ENCODE data around the gene KLK8.
"Not testable (repeated sequence)": the region's sequence is repeated elsewhere in the genome, so short reads cannot be mapped to it uniquely, and the experiment has no call there.

KLK8 gene

GRCh38 chr19:50981587-50982146 lies 19.7 kb downstream of the KLK8 start:
- DNase-seq: no peak

GRCh38 chr19:50980208-50980607 lies 21.2 kb downstream of the KLK8 start:
- DNase-seq: no peak

- no peak for DNase-seq
Observed at GRCh38 chr19:50979758-50980157, 21.6 kb downstream of the KLK8 start.

GRCh38 chr19:50978772-50979390 lies 22.5 kb downstream of the KLK8 start:
- DNase-seq: no peak

GRCh38 chr19:50977626-50978025 lies 23.8 kb downstream of the KLK8 start:
- DNase-seq: no peak

- DNase-seq: no peak
Observed at GRCh38 chr19:50975766-50976165, 25.6 kb downstream of the KLK8 start.

GRCh38 chr19:50974702-50975556 lies 26.5 kb downstream of the KLK8 start:
- DNase-seq: no peak

GRCh38 chr19:50972795-50973376 lies 28.5 kb downstream of the KLK8 start:
- no peak for DNase-seq

- not testable (repeated sequence) for DNase-seq
Observed at GRCh38 chr19:50969810-50970209, 31.6 kb downstream of the KLK8 start.

- no peak for DNase-seq
Observed at GRCh38 chr19:50969413-50969760, 32.0 kb downstream of the KLK8 start, which contains the start of gene KLK6. TSS of gene KLK6 (minus strand) at chr19:50969591. CDS start at chr19:50968104, 1,487 bp downstream.

GRCh38 chr19:50968716-50969412 lies 32.5 kb downstream of the KLK8 start:
- DNase-seq: no peak

GRCh38 chr19:50967929-50968715 lies 33.3 kb downstream of the KLK8 start:
- no peak for DNase-seq

GRCh38 chr19:50964266-50964665 lies 37.1 kb downstream of the KLK8 start:
- DNase-seq: no peak

GRCh38 chr19:50963381-50963780 lies 38.0 kb downstream of the KLK8 start:
- no peak for DNase-seq

GRCh38 chr19:50962245-50962644 lies 39.2 kb downstream of the KLK8 start:
- DNase-seq: no peak

GRCh38 chr19:50959731-50960500 lies 41.5 kb downstream of the KLK8 start:
- DNase-seq: no peak

- no peak for DNase-seq
Observed at GRCh38 chr19:50957587-50957986, 43.8 kb downstream of the KLK8 start.

- no peak for DNase-seq
Observed at GRCh38 chr19:50952910-50953309, 48.5 kb downstream of the KLK8 start, which contains the start of gene KLK5. TSS of gene KLK5 (minus strand) at chr19:50953038. CDS start at chr19:50952657, 381 bp downstream.

- DNase-seq: no peak
Observed at GRCh38 chr19:50949861-50950260, 51.5 kb downstream of the KLK8 start.

- DNase-seq: no peak
Observed at GRCh38 chr19:50947123-50947522, 54.3 kb downstream of the KLK8 start.

Measured in stimulated activated CD4-positive, alpha-beta T cell treated with anti-CD3 and anti-CD28 coated beads, Interleukin-2, amount 100 ng/mL, for 48 hours (primary cell).